Mucosa of rectum (tissue), 2 donors: ENCODE measurements around the gene RHOA.
"Not testable (repeated sequence)": the region's sequence is repeated elsewhere in the genome, so short reads cannot be mapped to it uniquely, and the experiment has no call there.

Experiments used
- H3K27ac ChIP-seq, 2 donors: one replicate each; pipeline ENCODE4 v1.7.0; 2013; ENCODE audit warnings: inconsistent platforms in 2 of 2, low read depth in 2 of 2, low read length in 2 of 2
- H3K27me3 ChIP-seq, 2 donors: one replicate each; pipeline ENCODE4 v1.7.0; 2013; ENCODE audit warnings: low read length in 2 of 2; ENCODE audit not compliant: control insufficient read depth in 2 of 2, insufficient read depth in 2 of 2
- H3K36me3 ChIP-seq, 2 donors: one replicate each; pipeline ENCODE4 v1.7.0; 2013; ENCODE audit warnings: low read length in 2 of 2; ENCODE audit not compliant: control insufficient read depth in 2 of 2, insufficient read depth in 2 of 2
- H3K4me1 ChIP-seq, 2 donors: one replicate each; pipeline ENCODE4 v1.7.0; 2013; ENCODE audit warnings: low read length in 2 of 2, mild to moderate bottlenecking in 1 of 2; ENCODE audit not compliant: control insufficient read depth in 2 of 2, insufficient read depth in 2 of 2
- H3K4me3 ChIP-seq, 2 donors: one replicate each; pipeline ENCODE4 v1.7.0; 2013; ENCODE audit warnings: low read length in 2 of 2
- H3K9ac ChIP-seq, 2 donors: one replicate each; pipeline ENCODE4 v1.7.0; 2013; ENCODE audit warnings: low read length in 2 of 2, low read depth in 1 of 2, mild to moderate bottlenecking in 1 of 2
- H3K9me3 ChIP-seq, 2 donors: one replicate each; pipeline ENCODE4 v1.7.0; 2013; ENCODE audit warnings: low read length in 2 of 2; ENCODE audit not compliant: control insufficient read depth in 2 of 2
- donor health status: healthy.
- donor health status: Normal muscosa, but diverticular disease.

Gene RHOA

DNA sequence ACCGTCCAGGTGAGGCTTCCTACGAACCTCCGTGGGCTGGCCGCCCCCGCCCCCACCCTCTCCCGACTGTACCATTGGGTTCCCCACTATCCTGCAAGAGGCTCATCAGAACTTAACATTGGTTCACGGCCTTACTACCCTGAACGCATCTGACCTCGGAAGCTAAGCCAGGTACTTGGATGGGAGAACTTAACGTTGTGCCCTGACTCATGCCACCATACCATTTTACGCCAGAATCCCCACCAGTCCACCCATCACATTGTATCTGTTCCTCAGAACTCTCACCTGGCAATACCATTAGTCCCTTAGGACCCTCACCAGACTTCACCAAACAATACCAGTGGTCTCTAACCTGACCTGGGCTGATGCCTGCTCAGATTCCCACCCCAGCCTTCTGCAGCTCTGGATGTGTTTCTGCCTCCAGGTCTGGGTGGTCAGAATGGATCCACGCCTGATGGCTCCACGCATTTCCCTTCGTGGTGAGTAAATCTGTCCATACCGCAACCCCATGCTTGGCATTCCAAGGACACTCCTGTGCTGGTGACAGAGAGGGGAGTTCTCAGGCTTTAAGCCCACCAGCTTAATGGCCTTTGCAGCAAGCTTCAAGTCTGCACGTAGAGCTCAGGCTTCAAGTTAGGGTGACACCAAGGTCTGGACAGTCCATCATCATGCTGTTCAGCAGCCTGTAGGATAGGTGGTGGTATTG is 1.0 kb upstream of the RHOA start:
- Histone ChIP-seq H3K9ac (peak overlapping the region; percentile 97 to 98), H3K27me3 (no peaks in the 10 kb centered on the region), H3K36me3 (peaks cover 19 to 24% of the 10 kb centered on the region in 2 donors), H3K4me1 (peaks cover 30 to 41% of the 10 kb centered on the region in 2 donors), H3K27ac (peak overlapping the region; percentile 96 to 98), H3K9me3 (no peaks in the 10 kb centered on the region), H3K4me3 (peak overlapping the region; percentile 95)

DNA sequence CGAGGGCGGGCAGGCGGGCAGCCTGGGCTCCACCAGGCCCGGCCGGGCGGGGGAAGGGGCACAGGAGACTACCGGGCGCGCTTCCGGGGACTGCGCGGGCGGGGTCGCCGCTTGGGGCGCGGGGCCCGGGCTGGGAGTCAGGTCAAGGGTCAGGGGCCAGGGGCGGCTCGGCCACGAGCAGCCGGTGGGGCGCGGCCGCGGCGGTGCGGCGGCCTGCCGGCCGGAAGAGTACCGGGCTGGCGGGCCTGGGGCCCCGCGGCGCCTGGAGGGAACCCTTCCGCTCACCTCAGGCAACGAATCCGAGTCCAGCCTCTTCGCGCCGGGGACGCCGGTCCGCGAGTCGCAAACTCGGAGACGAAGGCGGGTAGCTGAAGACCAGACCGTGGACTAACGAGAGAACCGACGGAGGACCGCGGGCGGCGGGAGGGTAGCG is 225 bp downstream of the RHOA start:
- Histone ChIP-seq H3K9me3 (no peaks in the 10 kb centered on the region), H3K27me3 (no peaks in the 10 kb centered on the region), H3K9ac (peak overlapping the region; percentile 93 to 94), H3K36me3 (peaks cover 10 to 12% of the 10 kb centered on the region in 2 donors), H3K4me3 (peak overlapping the region; percentile 86 to 88), H3K4me1 (peaks cover 30 to 36% of the 10 kb centered on the region in 2 donors), H3K27ac (peak overlapping the region; percentile 97 to 98)

DNA sequence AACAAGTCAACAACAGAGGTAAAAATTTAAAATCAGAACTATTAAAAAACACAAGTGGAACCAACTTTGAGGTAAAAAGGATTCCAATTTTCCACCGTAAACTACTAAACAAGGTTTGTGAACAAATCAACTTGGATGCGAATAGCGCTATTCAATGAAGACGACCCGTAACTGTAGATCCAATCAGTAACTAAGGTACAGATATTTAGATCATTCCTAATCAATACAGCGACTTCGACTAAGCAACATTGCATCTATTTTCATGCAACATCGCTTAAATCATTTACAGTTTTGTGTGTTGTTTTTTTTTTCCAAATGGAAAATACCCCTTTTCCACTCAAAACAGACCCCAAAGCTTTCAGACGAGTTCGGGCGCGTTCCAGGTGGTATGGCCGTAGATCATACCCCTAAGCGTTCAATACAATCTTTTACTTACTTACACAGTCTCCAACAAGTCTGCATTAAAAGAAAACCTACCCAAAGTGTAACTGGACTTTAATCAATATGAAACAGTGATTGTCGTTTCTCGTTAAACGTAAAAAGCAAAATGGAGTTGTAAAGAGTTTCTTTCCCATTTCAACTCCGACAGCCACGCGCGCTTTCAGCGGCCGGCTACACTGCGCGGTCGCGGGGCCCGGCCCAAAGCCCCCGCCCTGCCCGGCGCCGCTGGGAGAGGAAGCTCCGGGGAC is 786 bp downstream of the RHOA start:
- Histone ChIP-seq H3K36me3 (peaks cover 7 to 11% of the 10 kb centered on the region in 2 donors), H3K9me3 (no peaks in the 10 kb centered on the region), H3K4me3 (peak overlapping the region; percentile 86 to 88), H3K4me1 (peaks cover 32 to 36% of the 10 kb centered on the region in 2 donors), H3K9ac (peak overlapping the region; percentile 93 to 94), H3K27me3 (no peaks in the 10 kb centered on the region), H3K27ac (peak overlapping the region; percentile 97 to 98)

- Histone ChIP-seq H3K4me1 (peaks cover 30 to 31% of the 10 kb centered on the region in 2 donors), H3K9ac (peak overlapping the region; percentile 93 to 94), H3K9me3 (no peaks in the 10 kb centered on the region), H3K4me3 (peak overlapping the region; percentile 86 to 88), H3K27me3 (no peaks in the 10 kb centered on the region), H3K27ac (peak overlapping the region; percentile 97 to 98), H3K36me3 (peaks cover 4 to 5% of the 10 kb centered on the region in 2 donors)
Observed at GRCh38 chr3:49410066-49410845, 1.5 kb downstream of the RHOA start.

DNA sequence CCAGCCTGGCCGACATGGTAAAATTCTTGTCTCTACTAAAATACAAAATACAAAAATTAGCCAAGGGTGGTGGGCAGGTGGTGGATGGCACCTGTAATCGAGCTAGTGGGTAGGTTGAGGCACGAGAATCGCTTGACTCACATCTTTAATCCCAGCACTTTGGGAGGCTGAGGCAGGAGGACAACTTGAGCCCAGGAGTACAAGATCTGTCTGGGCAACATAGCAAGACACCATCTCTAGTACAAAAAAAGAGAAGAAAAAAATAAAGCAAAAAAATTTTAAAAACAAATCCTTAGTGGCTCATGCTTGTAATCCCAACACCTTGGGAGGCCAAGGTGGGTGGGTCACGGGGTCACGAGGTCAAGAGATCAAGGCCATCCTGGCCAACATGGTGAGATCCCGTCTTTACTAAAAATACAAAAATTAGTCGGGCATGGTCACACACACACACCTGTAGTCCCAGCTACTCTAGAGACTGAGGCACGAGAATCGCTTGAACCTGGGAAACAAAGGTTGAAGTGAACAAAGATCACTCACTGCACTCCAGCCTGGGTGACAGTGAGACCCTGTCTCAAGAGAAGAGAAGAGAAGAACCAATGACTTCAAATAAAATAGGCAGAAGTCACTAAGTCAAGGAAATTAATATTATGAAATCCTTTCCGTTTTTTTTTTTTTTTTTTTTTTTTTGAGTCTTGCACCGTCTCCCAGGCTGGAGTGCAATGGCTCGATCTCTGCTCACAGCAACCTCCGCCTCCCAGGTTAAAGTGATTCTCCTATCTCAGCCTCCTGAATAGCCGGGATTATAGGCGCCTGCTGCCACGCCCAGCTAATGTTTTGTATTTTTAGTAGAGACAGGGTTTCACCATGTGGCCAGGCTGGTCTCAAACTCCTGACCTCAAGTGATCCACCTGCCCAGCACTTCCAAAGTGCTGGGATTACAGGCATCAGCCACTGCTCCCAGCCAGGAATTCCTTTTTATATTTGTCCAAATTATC is 4.9 kb downstream of the RHOA start:
- Histone ChIP-seq H3K9ac (no peak overlapping the region), H3K27me3 (no peaks in the 10 kb centered on the region), H3K27ac (no peak overlapping the region), H3K36me3 (peaks cover 0 to 11% of the 10 kb centered on the region in 2 donors), H3K9me3 (no peaks in the 10 kb centered on the region), H3K4me3 (no peak overlapping the region), H3K4me1 (peaks cover 17 to 20% of the 10 kb centered on the region in 2 donors)

GRCh38 chr3:49405570-49405969 is 6.2 kb downstream of the RHOA start:
- not testable (repeated sequence) for H3K9me3 ChIP-seq, H3K27ac ChIP-seq, H3K9ac ChIP-seq, H3K27me3 ChIP-seq, H3K4me3 ChIP-seq
- Histone ChIP-seq H3K4me1 (peaks cover 17 to 22% of the 10 kb centered on the region in 2 donors), H3K36me3 (peaks cover 0 to 11% of the 10 kb centered on the region in 2 donors)

DNA sequence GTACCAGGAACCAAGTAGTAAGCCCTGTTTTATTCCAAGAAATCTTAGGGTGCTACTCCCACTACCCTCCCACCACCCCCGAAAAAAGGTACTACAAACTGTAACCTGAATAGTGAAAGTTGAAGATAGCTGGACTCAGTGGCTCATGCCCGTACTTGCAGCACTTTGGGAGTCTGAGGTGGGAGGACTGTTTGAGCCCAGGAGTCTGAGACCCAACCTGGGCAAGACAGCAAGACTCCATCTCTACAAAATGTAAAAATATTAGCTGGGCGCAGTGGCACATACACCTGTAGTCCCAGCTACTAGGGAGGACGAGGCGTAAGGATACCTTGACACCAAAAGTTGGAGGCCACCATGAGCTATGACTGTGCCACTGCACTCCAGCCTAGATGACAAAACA is 7.9 kb downstream of the RHOA start:
- Histone ChIP-seq H3K27me3 (no peaks in the 10 kb centered on the region), H3K36me3 (peaks cover 0 to 11% of the 10 kb centered on the region in 2 donors), H3K4me3 (no peak overlapping the region), H3K4me1 (peaks cover 8 to 17% of the 10 kb centered on the region in 2 donors), H3K9ac (no peak overlapping the region), H3K27ac (no peak overlapping the region), H3K9me3 (no peaks in the 10 kb centered on the region)

- Histone ChIP-seq H3K4me3 (no peak overlapping the region), H3K36me3 (peaks cover 0 to 18% of the 10 kb centered on the region in 2 donors), H3K9ac (no peak overlapping the region), H3K4me1 (peaks cover 3 to 16% of the 10 kb centered on the region in 2 donors), H3K27ac (no peak overlapping the region), H3K27me3 (no peaks in the 10 kb centered on the region), H3K9me3 (no peaks in the 10 kb centered on the region)
Observed at GRCh38 chr3:49401766-49402165, 10.0 kb downstream of the RHOA start.

DNA sequence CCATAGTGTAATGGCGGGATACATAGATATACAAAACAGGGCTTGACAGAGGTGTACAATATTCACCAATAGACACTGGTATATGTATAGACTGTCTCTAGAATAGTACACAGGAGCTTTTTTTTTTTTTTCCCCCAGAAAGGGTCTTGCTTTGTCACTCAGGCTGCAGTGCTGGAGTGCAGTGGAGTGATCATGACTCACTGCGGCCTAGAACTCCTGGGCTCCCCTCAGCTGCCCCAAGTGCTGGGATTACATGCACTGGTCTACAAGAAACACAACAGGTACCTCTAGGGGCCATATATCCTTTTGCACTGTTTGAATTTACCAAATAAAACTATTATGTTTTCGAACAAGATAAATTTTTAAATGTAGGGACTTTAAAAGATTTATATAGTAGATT is 12.3 kb downstream of the RHOA start:
- Histone ChIP-seq H3K4me1 (peaks cover 0 to 16% of the 10 kb centered on the region in 2 donors), H3K27ac (no peak overlapping the region), H3K36me3 (peaks cover 6 to 26% of the 10 kb centered on the region in 2 donors), H3K4me3 (no peak overlapping the region), H3K27me3 (no peaks in the 10 kb centered on the region), H3K9ac (no peak overlapping the region), H3K9me3 (no peaks in the 10 kb centered on the region)
